Gastrocnemius medialis (tissue), 4 donors: ENCODE data around the gene RPL3.

Experiments used
- POLR2A ChIP-seq, 2 donors: fragments of 450-650 bp; IDR thresholded peaks; one replicate each; pipeline ENCODE4 v1.6.1; 2017; ENCODE audit warnings: antibody characterized with exemption in 2 of 2, mild to moderate bottlenecking in 2 of 2, moderate library complexity in 2 of 2
- TF ChIP-seq, protein P1 (sequence below), 5 experiments: fragments of 450-650 bp in 3 of 5; fragments of 200-600 bp in 2 of 5; sonication (generic) in 2 of 5; IDR thresholded peaks in 4 of 5; conservative IDR thresholded peaks in 1 of 5; 1 replicate in 4 of 5; 2 replicates in 1 of 5; pipeline ENCODE4 v1.5.1; 2016 to 2019; ENCODE audit warnings: antibody characterized with exemption in 5 of 5, mild to moderate bottlenecking in 3 of 5, moderate library complexity in 3 of 5

DNA sequence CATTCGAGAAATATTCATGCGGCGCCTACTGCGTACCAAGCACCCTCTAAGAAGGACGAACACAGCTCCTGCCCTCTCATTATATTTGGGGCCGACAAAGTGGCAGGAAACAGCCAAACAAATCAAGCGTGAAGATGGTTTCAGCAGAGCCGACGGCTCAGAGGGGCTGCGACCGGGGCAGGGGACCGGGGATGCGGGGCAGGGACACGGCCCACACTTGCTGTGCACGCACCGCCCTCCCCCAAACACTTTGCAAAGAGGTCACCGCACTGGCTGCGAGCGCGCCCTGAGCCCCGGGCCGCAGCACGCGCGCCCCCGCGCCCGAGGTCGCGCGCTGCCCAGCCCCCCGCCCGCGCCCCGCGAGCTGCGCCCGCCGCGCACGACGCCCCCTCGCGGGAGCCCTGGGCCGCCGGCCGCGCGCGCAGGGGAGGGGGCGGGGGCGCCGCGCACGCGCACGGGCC is 30.1 kb upstream of the RPL3 start:
- TF ChIP-seq, protein P1, sequence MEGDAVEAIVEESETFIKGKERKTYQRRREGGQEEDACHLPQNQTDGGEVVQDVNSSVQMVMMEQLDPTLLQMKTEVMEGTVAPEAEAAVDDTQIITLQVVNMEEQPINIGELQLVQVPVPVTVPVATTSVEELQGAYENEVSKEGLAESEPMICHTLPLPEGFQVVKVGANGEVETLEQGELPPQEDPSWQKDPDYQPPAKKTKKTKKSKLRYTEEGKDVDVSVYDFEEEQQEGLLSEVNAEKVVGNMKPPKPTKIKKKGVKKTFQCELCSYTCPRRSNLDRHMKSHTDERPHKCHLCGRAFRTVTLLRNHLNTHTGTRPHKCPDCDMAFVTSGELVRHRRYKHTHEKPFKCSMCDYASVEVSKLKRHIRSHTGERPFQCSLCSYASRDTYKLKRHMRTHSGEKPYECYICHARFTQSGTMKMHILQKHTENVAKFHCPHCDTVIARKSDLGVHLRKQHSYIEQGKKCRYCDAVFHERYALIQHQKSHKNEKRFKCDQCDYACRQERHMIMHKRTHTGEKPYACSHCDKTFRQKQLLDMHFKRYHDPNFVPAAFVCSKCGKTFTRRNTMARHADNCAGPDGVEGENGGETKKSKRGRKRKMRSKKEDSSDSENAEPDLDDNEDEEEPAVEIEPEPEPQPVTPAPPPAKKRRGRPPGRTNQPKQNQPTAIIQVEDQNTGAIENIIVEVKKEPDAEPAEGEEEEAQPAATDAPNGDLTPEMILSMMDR (IDR thresholded peaks at IDR 0.05 in 4 of 5, conservative IDR thresholded peaks at IDR 0.05 in 1 of 5): no peak
- TF ChIP-seq POLR2A (IDR thresholded peaks at IDR 0.05): no peak
